NK-92 treated with Interleukin-12 subunit alpha and Interleukin-12 subunit beta, amount 100 ng/mL, for 24 hours (cell line): ENCODE measurements around the gene FAM81A.
"Not testable (repeated sequence)": the region's sequence is repeated elsewhere in the genome, so short reads cannot be mapped to it uniquely, and the experiment has no call there.

Experiments
- DNase-seq: peaks from one replicate; lab custom pipeline; 2025; lab: John Stamatoyannopoulos, UW

The FAM81A gene

DNA sequence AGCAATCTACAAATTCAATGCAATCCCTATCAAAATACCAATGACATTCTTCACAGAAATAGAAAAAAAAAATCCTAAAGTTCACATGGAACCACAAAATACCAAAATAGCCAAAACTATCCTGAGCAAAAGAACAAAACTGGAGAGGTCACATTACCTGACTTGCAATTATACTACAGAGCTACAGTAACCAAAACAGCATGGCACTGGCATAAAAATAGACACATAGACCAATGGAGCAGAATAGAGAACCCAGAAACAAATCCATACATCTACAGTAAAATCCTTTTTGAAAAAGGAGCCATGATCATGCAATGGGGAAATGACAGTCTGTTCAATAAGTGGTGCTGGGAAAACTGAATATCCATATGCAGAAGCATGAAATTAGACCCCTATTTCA, 51.5 kb downstream of the FAM81A start:
- DNase-seq, result not testable (repeated sequence)

DNA sequence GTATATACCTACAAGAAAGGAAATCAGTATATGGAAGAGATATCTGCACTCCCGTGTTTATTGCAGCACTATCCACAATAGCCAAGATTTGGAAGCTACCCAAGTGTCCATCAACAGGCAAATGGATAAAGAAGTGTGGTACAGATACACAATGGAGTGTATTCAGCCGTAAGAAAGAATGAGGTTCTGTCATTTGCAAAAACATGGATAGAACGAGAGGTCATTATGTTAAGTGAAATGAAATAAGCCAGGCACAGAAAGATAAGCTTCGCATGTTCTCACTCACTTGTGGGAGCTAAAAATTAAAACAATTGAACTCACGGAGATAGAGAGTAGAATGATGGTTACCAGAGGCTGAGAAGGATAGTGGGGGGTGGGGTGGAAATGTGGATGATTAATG, 53.1 kb downstream of the FAM81A start:
- no peak for DNase-seq

- DNase-seq, result peak; percentile 34
These were observed 54.7 kb downstream of the FAM81A start for GRCh38 chr15:59492389-59493377.

DNA sequence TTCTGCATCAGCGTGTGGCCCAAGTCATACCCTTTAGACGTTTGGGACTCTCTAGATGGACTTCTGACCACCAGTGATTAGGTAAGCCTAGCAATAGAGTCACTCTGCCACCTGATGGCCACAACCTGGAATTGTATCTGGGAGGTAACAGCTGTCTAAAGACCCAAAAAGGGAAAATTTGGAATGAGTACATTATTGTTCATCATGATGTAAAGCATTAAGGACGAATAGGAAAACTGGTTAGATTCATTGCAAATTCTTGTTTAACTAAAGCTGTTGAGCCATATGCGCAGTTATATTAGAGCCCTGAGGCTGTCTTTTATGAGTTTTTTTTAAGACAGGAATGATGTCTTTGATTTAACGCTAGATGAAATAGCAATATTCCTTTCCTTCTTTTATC, 63.6 kb downstream of the FAM81A start:
- no peak for DNase-seq

GRCh38 chr15:59515190-59515589, 77.2 kb downstream of the FAM81A start:
- DNase-seq, result no peak

- no peak for DNase-seq
These were observed 78.9 kb downstream of the FAM81A start for GRCh38 chr15:59516655-59517461.

DNA sequence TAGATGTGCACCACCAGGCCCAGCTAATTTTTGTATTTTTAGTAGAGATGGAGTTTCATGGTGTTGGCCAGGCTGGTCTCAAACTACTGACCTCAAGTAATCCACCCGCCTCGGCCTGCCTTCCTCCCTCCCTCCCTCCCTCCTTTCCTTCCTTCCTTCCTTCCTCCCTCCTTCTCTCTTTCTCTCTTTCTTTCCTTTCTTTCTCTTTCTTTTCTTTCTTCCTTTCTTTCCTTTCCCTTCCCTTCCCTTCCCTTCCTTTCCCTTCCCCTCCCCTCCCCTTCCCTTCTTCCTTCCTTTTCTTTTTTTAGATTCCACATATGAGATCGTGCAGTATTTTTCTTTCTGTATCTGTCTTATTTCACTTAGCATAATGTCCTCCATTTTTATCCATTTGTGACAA, 81.3 kb downstream of the FAM81A start:
- no peak for DNase-seq

DNA sequence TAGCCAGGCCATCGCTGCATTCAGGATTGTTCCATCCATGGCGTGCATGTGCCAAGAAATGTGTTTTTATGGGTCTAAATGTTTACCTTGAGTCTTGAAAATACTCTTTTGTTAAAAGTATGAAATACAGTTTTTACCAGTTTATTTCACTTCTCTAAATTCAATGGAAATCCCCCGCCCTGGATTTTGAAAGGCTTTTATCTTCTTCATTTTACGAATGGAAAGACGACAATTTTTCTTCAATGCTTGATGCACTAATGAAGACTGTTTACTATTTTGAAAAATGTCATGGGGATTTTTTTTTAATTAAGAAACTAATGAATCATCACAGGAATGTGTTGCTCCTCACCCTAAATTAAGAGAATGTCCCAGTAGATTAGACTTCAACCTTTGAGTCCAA, 83.5 kb downstream of the FAM81A start:
- no peak for DNase-seq

DNA sequence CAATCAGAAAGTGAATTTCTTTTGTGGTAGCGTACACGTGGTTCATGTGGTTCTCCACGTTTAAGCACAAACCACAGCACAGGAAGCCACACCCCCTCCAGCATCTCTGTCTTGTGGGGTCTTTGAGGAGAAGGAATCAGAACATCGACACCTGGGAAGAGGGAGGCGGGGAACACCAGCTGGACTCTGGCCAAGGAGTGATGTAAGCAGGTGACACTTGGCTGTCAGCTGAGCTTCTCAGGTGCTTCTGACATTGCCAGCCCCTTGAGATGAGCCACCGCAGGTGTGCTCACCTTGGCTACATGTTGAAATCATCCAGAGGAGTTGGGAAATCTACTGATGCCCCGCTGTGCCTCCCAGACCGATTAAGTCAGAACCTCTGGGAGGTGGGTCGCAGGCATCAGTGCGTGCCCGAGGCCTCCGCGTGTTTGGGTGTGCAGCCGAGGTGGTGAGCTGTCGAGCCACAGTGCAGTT, 85.0 kb downstream of the FAM81A start:
- no peak for DNase-seq

DNA sequence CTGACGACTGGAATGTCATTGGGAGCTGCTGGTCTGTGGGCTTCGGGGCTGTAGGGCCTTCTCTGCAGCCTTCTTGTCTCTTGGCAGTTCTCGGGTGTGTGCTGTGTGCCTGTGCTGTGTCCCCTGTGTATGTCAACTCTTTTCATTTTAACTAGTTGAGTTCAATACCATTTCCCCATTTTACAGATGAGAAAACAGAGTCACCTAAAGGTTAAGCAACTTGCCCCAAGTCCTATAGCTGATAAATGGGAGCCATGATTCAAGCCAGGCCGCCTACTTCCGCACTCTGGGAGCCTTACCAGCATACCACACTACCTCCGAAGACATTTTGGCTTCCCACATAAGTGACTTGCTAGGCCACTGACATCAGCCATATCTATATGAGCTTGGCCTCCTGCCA, 85.7 kb downstream of the FAM81A start:
- no peak for DNase-seq

- no peak for DNase-seq
These were observed 86.3 kb downstream of the FAM81A start for GRCh38 chr15:59524331-59524731.

- not testable (repeated sequence) for DNase-seq
These were observed 88.5 kb downstream of the FAM81A start for GRCh38 chr15:59526466-59526865.

- no peak for DNase-seq
These were observed 90.4 kb downstream of the FAM81A start for GRCh38 chr15:59528429-59528828.

- DNase-seq, result peak; percentile 53
These were observed 91.0 kb downstream of the FAM81A start for GRCh38 chr15:59528961-59529402.

DNA sequence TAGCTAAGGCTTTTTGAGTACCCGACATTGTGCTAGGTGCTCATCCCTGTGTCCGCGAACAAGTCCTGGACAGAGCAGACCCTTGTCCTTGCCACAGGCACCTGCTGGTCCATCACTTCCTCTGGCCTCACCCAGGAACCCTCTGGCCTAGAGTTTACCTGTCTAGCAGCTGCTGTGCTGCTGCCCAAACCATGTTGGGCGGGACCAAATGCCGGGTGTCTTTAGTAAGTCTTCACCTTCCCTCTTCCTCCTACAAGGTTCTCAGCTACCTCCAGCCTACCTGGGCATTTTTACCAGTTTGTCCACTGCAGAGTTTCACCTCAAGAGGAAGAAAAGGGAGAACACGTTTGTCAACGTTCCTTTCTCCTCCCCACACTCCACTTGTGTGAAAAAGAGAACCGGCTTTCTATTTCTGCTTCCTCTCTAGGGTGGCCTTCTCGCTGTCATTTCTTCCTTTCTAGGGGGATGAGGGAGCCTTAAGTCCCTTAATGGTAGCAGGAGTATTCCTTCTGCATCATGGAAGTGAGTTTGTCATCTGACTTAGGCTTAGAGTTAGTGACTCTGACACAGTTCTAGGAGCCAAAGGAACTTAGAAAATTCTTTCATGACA, 93.2 kb downstream of the FAM81A start:
- no peak for DNase-seq

- DNase-seq, result no peak
These were observed 94.9 kb downstream of the FAM81A start for GRCh38 chr15:59532770-59533379.

- no peak for DNase-seq
These were observed 98.6 kb downstream of the FAM81A start for GRCh38 chr15:59536553-59536952.

- DNase-seq, result no peak
These were observed 99.4 kb downstream of the FAM81A start for GRCh38 chr15:59537403-59537802.

DNA sequence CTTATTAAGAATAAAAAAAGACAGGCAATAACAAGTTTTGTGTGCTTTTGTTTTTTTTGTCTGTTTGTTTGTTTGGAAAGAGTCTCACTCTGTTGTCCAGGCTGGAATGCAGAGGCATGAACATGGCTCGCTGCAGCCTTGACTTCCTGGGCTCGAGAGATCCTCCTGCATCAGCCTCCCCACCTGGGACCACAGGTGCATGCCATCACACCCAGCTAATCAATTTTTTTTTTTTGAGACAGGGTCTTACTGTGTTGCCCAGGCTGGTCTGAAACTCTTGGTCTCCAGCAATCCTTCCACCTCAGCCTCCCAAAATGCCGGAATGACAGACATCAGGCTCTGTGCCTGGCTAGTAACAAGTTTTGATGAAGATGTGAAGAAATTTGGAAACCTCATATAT, 100.5 kb downstream of the FAM81A start:
- no peak for DNase-seq

DNA sequence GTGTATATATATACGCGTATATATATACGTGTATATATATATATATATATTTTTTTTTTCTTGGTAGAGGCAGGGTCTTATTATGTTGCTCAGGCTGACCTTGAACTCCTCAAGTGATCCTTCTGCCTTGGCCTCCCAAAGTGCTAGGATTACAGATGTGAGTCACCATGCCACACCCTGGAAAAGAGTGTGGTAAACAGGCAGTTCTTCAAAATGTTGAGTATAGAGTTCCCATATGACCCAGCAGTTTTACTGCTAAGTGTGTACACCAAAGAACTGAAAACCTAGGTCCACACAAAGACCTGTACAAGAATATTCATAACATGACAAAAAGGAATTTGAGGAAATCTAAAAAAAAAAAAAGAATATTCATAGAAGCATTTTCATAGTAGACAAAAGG, 101.8 kb downstream of the FAM81A start:
- DNase-seq, result no peak

DNA sequence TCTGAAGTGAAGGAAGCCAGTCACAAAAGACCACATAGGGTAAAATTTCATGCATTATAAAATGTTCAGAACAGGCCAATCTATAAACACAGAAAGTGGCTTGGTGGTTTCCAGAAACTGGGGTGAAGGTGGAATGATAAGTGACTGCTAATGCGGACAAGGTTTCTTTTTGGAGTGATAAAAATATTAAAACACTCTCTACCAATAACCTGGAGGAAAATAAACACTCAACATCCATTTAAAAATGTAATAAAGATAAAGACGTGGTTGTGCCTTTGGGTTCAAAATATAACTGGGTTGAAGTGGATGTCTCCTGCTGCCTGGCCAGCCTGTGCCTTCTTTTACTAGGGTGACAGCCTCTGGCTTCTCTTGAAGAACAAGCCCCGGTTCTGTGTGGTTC, 102.7 kb downstream of the FAM81A start:
- DNase-seq, result no peak

DNA sequence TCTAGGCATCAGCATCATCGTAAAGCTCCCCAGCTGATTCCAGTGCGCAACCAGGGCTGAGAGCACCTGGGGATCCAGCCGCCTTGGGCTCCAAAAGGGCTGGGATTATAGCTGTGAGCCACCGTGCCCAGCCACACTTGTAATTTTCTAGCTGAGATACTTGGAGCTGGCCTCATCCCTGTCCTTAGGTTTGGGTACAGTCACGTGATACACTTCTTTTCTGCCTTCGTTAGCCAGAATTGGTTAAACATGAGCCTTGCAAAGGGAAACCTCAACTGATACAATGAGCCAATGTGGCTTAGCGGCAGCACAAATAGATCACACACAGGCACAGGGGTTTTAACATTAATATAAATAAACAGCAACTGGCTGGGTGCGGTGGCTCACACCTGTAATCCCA, 103.8 kb downstream of the FAM81A start:
- no peak for DNase-seq
